ENCODE measurements around the gene LDLRAD4.

- no peak for TF ChIP-seq EP300 (IDR thresholded peaks at IDR 0.05; ENCODE audit: borderline replicate concordance)
- no peak for TF ChIP-seq ZBTB7A (IDR thresholded peaks at IDR 0.05; ENCODE audit: low read depth)
- TF ChIP-seq REST (IDR thresholded peaks at IDR 0.05; ENCODE audit: low read depth) = no peak
- no peak for TF ChIP-seq TAF1 (IDR thresholded peaks at IDR 0.05; ENCODE audit: low read depth)
- TF ChIP-seq CREB1 (IDR thresholded peaks at IDR 0.05; ENCODE audit: low read depth) = no peak
- TF ChIP-seq CEBPB (IDR thresholded peaks at IDR 0.05) = no peak
- no peak for TF ChIP-seq TEAD4 (IDR thresholded peaks at IDR 0.05)
- no peak for TF ChIP-seq TCF12 (IDR thresholded peaks at IDR 0.05; ENCODE audit: low read depth)
Observed at GRCh38 chr18:13338318-13338717, 119.8 kb downstream of the LDLRAD4 start.
